SK-N-DZ (cell line): ENCODE data around the gene TRPM3. TPM values are rescaled to one million over a fixed set of nuclear protein-coding genes. Genes with fewer than 3 reads are reported as not detected.

ENCODE experiments used
- DNase-seq: peaks from one replicate; pipeline ENCODE4 v3.0.0-alpha.2; 2015; ENCODE audit warnings: low spot score
- polyA plus RNA-seq, 2 experiments: library from polyadenylated mRNA; depleted of rRNA; stranded (reverse); fragments of >200 nt; gene quantifications; 2 replicates each; pipeline ENCODE4 v1.2.3, GENCODE V29; 2014

TRPM3 gene
- 0.16 TPM in 1 of 2 replicates, not detected in the other for polyA plus RNA-seq (2014; cell fraction: cytosol; rRNA removed)
- 0.02 TPM in 1 of 2 replicates, not detected in the other for polyA plus RNA-seq (2014; cell fraction: nucleus; rRNA removed)

GRCh38 chr9:71121275-71122021 lies at the start of gene TRPM3:
TRPM3 (minus strand) TSS chr9:71121621; CDS start chr9:71121354, 267 bp downstream.
- no peak for DNase-seq

GRCh38 chr9:71168418-71168817 lies 47.0 kb upstream of the TRPM3 start:
- no peak for DNase-seq

- no peak for DNase-seq
Observed at GRCh38 chr9:71162126-71162525, 40.7 kb upstream of the TRPM3 start.

GRCh38 chr9:71157731-71158130 lies 36.3 kb upstream of the TRPM3 start:
- DNase-seq, result peak; percentile 90

- DNase-seq, result no peak
Observed at GRCh38 chr9:71147368-71147767, 25.9 kb upstream of the TRPM3 start.

- DNase-seq, result no peak
Observed at GRCh38 chr9:71146511-71146910, 25.1 kb upstream of the TRPM3 start.

GRCh38 chr9:71145179-71145578 lies 23.8 kb upstream of the TRPM3 start:
- no peak for DNase-seq

- no peak for DNase-seq
Observed at GRCh38 chr9:71144495-71144894, 23.1 kb upstream of the TRPM3 start.

- no peak for DNase-seq
Observed at GRCh38 chr9:71136696-71137095, 15.3 kb upstream of the TRPM3 start.

GRCh38 chr9:71131145-71131544 lies 9.7 kb upstream of the TRPM3 start:
- no peak for DNase-seq

- DNase-seq, result no peak
Observed at GRCh38 chr9:71130521-71130920, 9.1 kb upstream of the TRPM3 start.

- DNase-seq, result no peak
Observed at GRCh38 chr9:71128796-71129195, 7.4 kb upstream of the TRPM3 start.

GRCh38 chr9:71127301-71127700 lies 5.9 kb upstream of the TRPM3 start:
- DNase-seq, result no peak

- no peak for DNase-seq
Observed at GRCh38 chr9:71122421-71122820, 1.0 kb upstream of the TRPM3 start.

- peak; percentile 21 for DNase-seq
Observed at GRCh38 chr9:71122022-71122275, 528 bp upstream of the TRPM3 start.

GRCh38 chr9:71120501-71121247 lies 747 bp downstream of the TRPM3 start:
- no peak for DNase-seq

- no peak for DNase-seq
Observed at GRCh38 chr9:71119746-71120145, 1.7 kb downstream of the TRPM3 start.

- DNase-seq, result no peak
Observed at GRCh38 chr9:71118324-71118723, 3.1 kb downstream of the TRPM3 start.

GRCh38 chr9:71115448-71115975 lies 5.9 kb downstream of the TRPM3 start:
- no peak for DNase-seq

GRCh38 chr9:71112866-71113265 lies 8.6 kb downstream of the TRPM3 start:
- no peak for DNase-seq

- peak; percentile 30 for DNase-seq
Observed at GRCh38 chr9:71108937-71109336, 12.5 kb downstream of the TRPM3 start.

GRCh38 chr9:71106992-71107391 lies 14.4 kb downstream of the TRPM3 start:
- DNase-seq, result no peak

GRCh38 chr9:71105192-71105591 lies 16.2 kb downstream of the TRPM3 start:
- no peak for DNase-seq
